GM18526 (cell line): Measurements from ENCODE around the gene NRCAM.

Experiments used
- POLR2A ChIP-seq: IDR thresholded peaks from 3 replicates; pipeline ENCODE4 v1.6.1; 2011; ENCODE audit not compliant: insufficient read length; ENCODE audit errors: extremely low read depth

Gene NRCAM

GRCh38 chr7:108247614-108248013 lies 208.6 kb downstream of the NRCAM start:
- no peak for TF ChIP-seq POLR2A

GRCh38 chr7:108246227-108246837 lies 209.9 kb downstream of the NRCAM start:
- no peak for TF ChIP-seq POLR2A

GRCh38 chr7:108245523-108246226 lies 210.6 kb downstream of the NRCAM start:
- no peak for TF ChIP-seq POLR2A

GRCh38 chr7:108244110-108244509 lies 212.1 kb downstream of the NRCAM start:
- no peak for TF ChIP-seq POLR2A

- no peak for TF ChIP-seq POLR2A
Observed at GRCh38 chr7:108239501-108240225, 216.6 kb downstream of the NRCAM start.

- TF ChIP-seq POLR2A, result no peak
Observed at GRCh38 chr7:108236681-108237415, 219.4 kb downstream of the NRCAM start.

- no peak for TF ChIP-seq POLR2A
Observed at GRCh38 chr7:108235451-108236061, 220.7 kb downstream of the NRCAM start.

- TF ChIP-seq POLR2A, result no peak
Observed at GRCh38 chr7:108234971-108235450, 221.2 kb downstream of the NRCAM start.

GRCh38 chr7:108234281-108234680 lies 222.0 kb downstream of the NRCAM start:
- TF ChIP-seq POLR2A, result no peak

- no peak for TF ChIP-seq POLR2A
Observed at GRCh38 chr7:108232076-108232475, 224.2 kb downstream of the NRCAM start.

- TF ChIP-seq POLR2A, result no peak
Observed at GRCh38 chr7:108231221-108231620, 225.0 kb downstream of the NRCAM start.

- no peak for TF ChIP-seq POLR2A
Observed at GRCh38 chr7:108227366-108227765, 228.9 kb downstream of the NRCAM start.

- no peak for TF ChIP-seq POLR2A
Observed at GRCh38 chr7:108226816-108227299, 229.4 kb downstream of the NRCAM start.

GRCh38 chr7:108225531-108226181 lies 230.6 kb downstream of the NRCAM start:
- no peak for TF ChIP-seq POLR2A
